HEK293 (cell line): ENCODE results near the gene EME2.

Experiments used
- CTCF ChIA-PET: fragments of 350-600 bp; formaldehyde crosslinking; extraction: SDS; loops from one replicate; lab custom pipeline; 2021; ENCODE audit warnings: antibody characterized with exemption; lab: Yijun Ruan, JAX
- POLR2A ChIA-PET: fragments of 300-600 bp; formaldehyde crosslinking; extraction: SDS; loops from one replicate; lab custom pipeline; 2020; ENCODE audit warnings: antibody characterized with exemption, inconsistent platforms; lab: Yijun Ruan, JAX
- H3K27ac ChIP-seq: fragments of 200-500 bp; sonication (Bioruptor generic); 2 replicates; pipeline ENCODE4 v1.5.1; 2014; ENCODE audit warnings: low read depth, low read length, control low read depth, inconsistent platforms; ENCODE audit errors: extremely low read depth
- H3K36me3 ChIP-seq, 2 experiments: fragments of 200-500 bp in 1 of 2; sonication (Bioruptor generic) in 1 of 2; 1 replicate in 1 of 2; 2 replicates in 1 of 2; pipeline ENCODE4 v1.5.1; 2014 to 2017; ENCODE audit warnings: inconsistent platforms in 2 of 2, low read length in 2 of 2; ENCODE audit not compliant: control insufficient read depth in 2 of 2, insufficient read depth in 1 of 2
- H3K4me1 ChIP-seq: fragments of 200-500 bp; sonication (Bioruptor generic); 2 replicates; pipeline ENCODE4 v1.5.1; 2014; ENCODE audit warnings: mild to moderate bottlenecking, low read length, inconsistent platforms; ENCODE audit not compliant: control insufficient read depth, insufficient read depth
- H3K4me3 ChIP-seq: 2 replicates; pipeline ENCODE4 v1.5.1; 2011; ENCODE audit warnings: low read depth, mild to moderate bottlenecking, control low read depth, low read length, moderate library complexity
- H3K9me3 ChIP-seq: fragments of 200-500 bp; sonication (Bioruptor generic); 2 replicates; pipeline ENCODE4 v1.5.1; 2014; ENCODE audit warnings: low read depth, low read length, inconsistent platforms; ENCODE audit not compliant: control insufficient read depth, insufficient read depth
- BCL11A ChIP-seq: fragments of 450-650 bp; formaldehyde crosslinking; IDR thresholded peaks from 2 replicates; pipeline ENCODE4 v1.5.1; 2016; ENCODE audit warnings: low read depth, missing biosample characterization, missing genetic modification characterization
- GLI4 ChIP-seq: fragments of 450-650 bp; formaldehyde crosslinking; IDR thresholded peaks from 2 replicates; pipeline ENCODE4 v1.5.1; 2016; ENCODE audit warnings: missing biosample characterization, missing genetic modification characterization
- HOXD13 ChIP-seq: sonication (generic); formaldehyde crosslinking; IDR thresholded peaks from 2 replicates; pipeline ENCODE4 v1.8.0; 2022; ENCODE audit warnings: missing genetic modification reagents, borderline replicate concordance
- KLF8 ChIP-seq: fragments of 450-650 bp; formaldehyde crosslinking; IDR thresholded peaks from 2 replicates; pipeline ENCODE4 v1.5.1; 2016; ENCODE audit warnings: missing biosample characterization, missing genetic modification characterization
- KLF9 ChIP-seq: fragments of 450-650 bp; formaldehyde crosslinking; IDR thresholded peaks from 2 replicates; pipeline ENCODE4 v1.5.1; 2016; ENCODE audit warnings: missing biosample characterization, missing genetic modification characterization, low read depth
- PRDM1 ChIP-seq: fragments of 450-650 bp; formaldehyde crosslinking; IDR thresholded peaks from 2 replicates; pipeline ENCODE4; 2016; ENCODE audit warnings: missing biosample characterization, missing genetic modification characterization
- ZBTB8A ChIP-seq: fragments of 450-650 bp; formaldehyde crosslinking; IDR thresholded peaks from 2 replicates; pipeline ENCODE4 v1.5.1; 2016; ENCODE audit warnings: missing biosample characterization, missing genetic modification characterization
- ZFP37 ChIP-seq: fragments of 450-650 bp; formaldehyde crosslinking; IDR thresholded peaks from 2 replicates; pipeline ENCODE4 v1.5.1; 2016; ENCODE audit warnings: missing biosample characterization, missing genetic modification characterization
- ZNF148 ChIP-seq: fragments of 450-650 bp; formaldehyde crosslinking; IDR thresholded peaks from 2 replicates; pipeline ENCODE4 v1.5.0; 2017; ENCODE audit warnings: missing biosample characterization, missing genetic modification characterization, borderline replicate concordance
- ZNF335 ChIP-seq: fragments of 450-650 bp; formaldehyde crosslinking; conservative IDR thresholded peaks from 2 replicates; pipeline ENCODE4 v1.5.1; 2016; ENCODE audit warnings: missing biosample characterization, missing genetic modification characterization
- ZNF416 ChIP-seq: fragments of 450-650 bp; formaldehyde crosslinking; IDR thresholded peaks from 2 replicates; pipeline ENCODE4 v1.5.1; 2016; ENCODE audit warnings: missing biosample characterization, missing genetic modification characterization
- ZNF513 ChIP-seq: fragments of 450-650 bp; IDR thresholded peaks from 2 replicates; pipeline ENCODE4 v1.5.1; 2018; ENCODE audit warnings: missing biosample characterization, missing genetic modification characterization
- ZNF548 ChIP-seq: fragments of 450-650 bp; formaldehyde crosslinking; IDR thresholded peaks from 2 replicates; pipeline ENCODE4 v1.5.1; 2016; ENCODE audit warnings: missing biosample characterization, missing genetic modification characterization
- ZNF555 ChIP-seq: fragments of 450-650 bp; formaldehyde crosslinking; conservative IDR thresholded peaks from 2 replicates; pipeline ENCODE4 v1.5.1; 2017; ENCODE audit warnings: missing biosample characterization, mild to moderate bottlenecking, missing genetic modification characterization, inconsistent platforms
- ZNF558 ChIP-seq: fragments of 450-650 bp; formaldehyde crosslinking; IDR thresholded peaks from 2 replicates; pipeline ENCODE4 v1.5.1; 2016; ENCODE audit warnings: missing biosample characterization, missing genetic modification characterization
- ZNF596 ChIP-seq: fragments of 450-650 bp; IDR thresholded peaks from 2 replicates; pipeline ENCODE4 v1.5.0; 2018; ENCODE audit warnings: missing biosample characterization, mild to moderate bottlenecking, missing genetic modification characterization, moderate library complexity
- ZNF639 ChIP-seq: fragments of 450-650 bp; formaldehyde crosslinking; IDR thresholded peaks from 2 replicates; pipeline ENCODE4 v1.5.1; 2016; ENCODE audit warnings: missing biosample characterization, missing genetic modification characterization
- ZNF701 ChIP-seq: fragments of 450-650 bp; formaldehyde crosslinking; IDR thresholded peaks from 2 replicates; pipeline ENCODE4 v1.5.1; 2016; ENCODE audit warnings: missing biosample characterization, missing genetic modification characterization
- TF ChIP-seq, protein P1 (sequence below): fragments of 450-650 bp; formaldehyde crosslinking; IDR thresholded peaks from 2 replicates; pipeline ENCODE4 v1.5.1; 2016; ENCODE audit warnings: missing biosample characterization, missing genetic modification characterization, borderline replicate concordance

EME2 gene

DNA sequence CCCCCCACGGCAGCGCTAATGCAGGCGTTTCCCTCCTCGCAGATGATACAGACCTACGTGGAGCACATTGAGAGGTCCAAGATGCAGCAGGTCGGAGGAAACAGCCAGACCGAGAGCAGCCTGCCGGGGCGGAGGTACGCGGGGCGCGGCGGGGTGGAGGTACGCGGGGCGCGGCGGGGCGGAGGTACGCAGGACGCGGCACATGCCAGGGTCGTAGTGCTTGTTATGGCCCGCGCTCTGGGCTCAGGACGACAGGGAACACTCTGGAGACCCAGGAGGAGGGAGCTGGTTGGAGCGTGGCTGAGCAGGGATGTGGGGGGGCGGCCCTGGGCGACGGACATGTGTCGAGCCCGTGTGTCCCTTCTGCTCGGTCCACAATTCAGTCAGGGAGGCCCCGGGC lies 43.2 kb upstream of the EME2 start:
- CTCF ChIA-PET: no interaction called here
- TF ChIP-seq BCL11A: no peak
- TF ChIP-seq ZNF548 (tag by site-specific recombination): no peak
- no peak for TF ChIP-seq PRDM1 (tag by site-specific recombination)
- no peak for TF ChIP-seq ZNF555 (tag by site-specific recombination)
- no peak for TF ChIP-seq ZNF416 (tag by site-specific recombination)
- TF ChIP-seq ZNF701 (tag by site-specific recombination): no peak
- TF ChIP-seq ZBTB8A (tag by site-specific recombination): no peak
- TF ChIP-seq, protein P1, sequence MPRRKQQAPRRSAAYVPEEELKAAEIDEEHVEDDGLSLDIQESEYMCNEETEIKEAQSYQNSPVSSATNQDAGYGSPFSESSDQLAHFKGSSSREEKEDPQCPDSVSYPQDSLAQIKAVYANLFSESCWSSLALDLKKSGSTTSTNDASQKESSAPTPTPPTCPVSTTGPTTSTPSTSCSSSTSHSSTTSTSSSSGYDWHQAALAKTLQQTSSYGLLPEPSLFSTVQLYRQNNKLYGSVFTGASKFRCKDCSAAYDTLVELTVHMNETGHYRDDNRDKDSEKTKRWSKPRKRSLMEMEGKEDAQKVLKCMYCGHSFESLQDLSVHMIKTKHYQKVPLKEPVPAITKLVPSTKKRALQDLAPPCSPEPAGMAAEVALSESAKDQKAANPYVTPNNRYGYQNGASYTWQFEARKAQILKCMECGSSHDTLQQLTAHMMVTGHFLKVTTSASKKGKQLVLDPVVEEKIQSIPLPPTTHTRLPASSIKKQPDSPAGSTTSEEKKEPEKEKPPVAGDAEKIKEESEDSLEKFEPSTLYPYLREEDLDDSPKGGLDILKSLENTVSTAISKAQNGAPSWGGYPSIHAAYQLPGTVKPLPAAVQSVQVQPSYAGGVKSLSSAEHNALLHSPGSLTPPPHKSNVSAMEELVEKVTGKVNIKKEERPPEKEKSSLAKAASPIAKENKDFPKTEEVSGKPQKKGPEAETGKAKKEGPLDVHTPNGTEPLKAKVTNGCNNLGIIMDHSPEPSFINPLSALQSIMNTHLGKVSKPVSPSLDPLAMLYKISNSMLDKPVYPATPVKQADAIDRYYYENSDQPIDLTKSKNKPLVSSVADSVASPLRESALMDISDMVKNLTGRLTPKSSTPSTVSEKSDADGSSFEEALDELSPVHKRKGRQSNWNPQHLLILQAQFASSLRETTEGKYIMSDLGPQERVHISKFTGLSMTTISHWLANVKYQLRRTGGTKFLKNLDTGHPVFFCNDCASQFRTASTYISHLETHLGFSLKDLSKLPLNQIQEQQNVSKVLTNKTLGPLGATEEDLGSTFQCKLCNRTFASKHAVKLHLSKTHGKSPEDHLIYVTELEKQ (tag by site-specific recombination): no peak
- TF ChIP-seq KLF8 (tag by site-specific recombination): no peak
- TF ChIP-seq ZFP37 (tag by site-specific recombination): no peak
- TF ChIP-seq ZNF148 (tag by site-specific recombination): no peak
- no peak for TF ChIP-seq ZNF513
- TF ChIP-seq ZNF639 (tag by site-specific recombination): no peak
- TF ChIP-seq ZNF596 (tag by site-specific recombination): no peak
- TF ChIP-seq ZNF335 (tag by site-specific recombination): no peak
- no peak for TF ChIP-seq GLI4 (tag by site-specific recombination)
- TF ChIP-seq KLF9 (tag by site-specific recombination): no peak
- no peak for TF ChIP-seq ZNF558 (tag by site-specific recombination)
- POLR2A ChIA-PET: no interaction called here
- Histone ChIP-seq H3K9me3 (no peaks in the 10 kb centered on the region), H3K4me3 (no peak overlapping the region), H3K4me1 (no peaks in the 10 kb centered on the region), H3K27ac (no peak overlapping the region), H3K36me3 (peaks cover 6 to 81% of the 10 kb centered on the region in 2 experiments; a peak in 2 of 3 replicates)

DNA sequence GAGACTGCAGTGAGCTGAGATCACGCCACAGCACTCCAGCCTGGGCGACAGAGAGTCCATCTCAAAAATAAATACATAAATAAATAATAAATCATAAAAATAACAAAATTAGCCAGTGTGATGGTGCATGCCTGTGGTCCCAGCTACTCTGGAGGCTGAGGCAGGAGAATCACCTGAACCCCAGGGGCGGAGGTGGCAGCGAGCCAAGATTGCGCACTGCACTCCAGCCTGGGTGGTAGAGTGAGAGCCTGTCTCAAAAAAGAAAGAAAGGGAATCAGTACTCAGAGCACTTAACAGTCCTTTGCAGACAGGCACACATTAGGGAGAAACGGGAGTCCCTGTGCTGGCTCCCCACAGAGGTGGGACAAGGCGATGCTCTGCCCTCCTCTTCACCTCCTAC lies 41.5 kb upstream of the EME2 start:
- no peak for TF ChIP-seq HOXD13
- H3K4me1 ChIP-seq: no peaks in the 10 kb centered on the region
- H3K27ac ChIP-seq: no peak overlapping the region
- H3K9me3 ChIP-seq: no peaks in the 10 kb centered on the region
- ChIA-PET CTCF (no interaction called here), POLR2A (no interaction called here)
- peaks cover 6 to 88% of the 10 kb centered on the region in 2 experiments; a peak in 2 of 3 replicates for H3K36me3 ChIP-seq
- no peak overlapping the region for H3K4me3 ChIP-seq
